Esophagus squamous epithelium (tissue), 5 donors: ENCODE results near the gene SKI. TPM values are rescaled to one million over a fixed set of nuclear protein-coding genes. Genes with fewer than 3 reads are reported as not detected.
A peak's percentile ranks its signal among the peaks of the same experiment; 100 is the strongest.
"Not testable (repeated sequence)": the region's sequence is repeated elsewhere in the genome, so short reads cannot be mapped to it uniquely, and the experiment has no call there.

ENCODE experiments used
- DNase-seq: peaks from one replicate; lab custom pipeline; 2025; lab: John Stamatoyannopoulos, UW
- H3K27ac ChIP-seq, 4 donors: fragments of 200-600 bp; sonication (generic); one replicate each; pipeline ENCODE4 v1.5.1; 2016 to 2019; ENCODE audit warnings: mild to moderate bottlenecking in 1 of 4
- H3K27me3 ChIP-seq, 4 donors: fragments of 200-600 bp; sonication (generic); 1 replicate in 3 of 4; 2 replicates in 1 of 4; pipeline versions ENCODE4 v1.5.1 to v1.6.0; 2017 to 2021; ENCODE audit warnings: antibody characterized with exemption in 1 of 4
- H3K36me3 ChIP-seq, 3 donors: fragments of 200-600 bp; sonication (generic); one replicate each; pipeline ENCODE4 v1.5.1; 2016 to 2019
- H3K4me1 ChIP-seq, 3 donors: fragments of 200-600 bp; sonication (generic); one replicate each; pipeline ENCODE4 v1.5.1; 2017 to 2019
- H3K4me3 ChIP-seq, 4 donors: fragments of 200-600 bp; sonication (generic); 1 replicate in 3 of 4; 2 replicates in 1 of 4; pipeline ENCODE4 v1.5.1; 2016 to 2019; ENCODE audit warnings: mild to moderate bottlenecking in 2 of 4, moderate library complexity in 1 of 4
- H3K9me3 ChIP-seq, 3 donors: fragments of 200-600 bp; sonication (generic); one replicate each; pipeline ENCODE4 v1.5.1; 2016 to 2019
- CTCF ChIP-seq, 6 experiments: fragments of 450-650 bp in 4 of 6; fragments of 200-600 bp in 2 of 6; sonication (generic) in 2 of 6; IDR thresholded peaks; one replicate each; pipeline ENCODE4 v1.5.1; 2016 to 2019; ENCODE audit warnings: antibody characterized with exemption in 6 of 6, mild to moderate bottlenecking in 4 of 6, moderate library complexity in 4 of 6
- POLR2A ChIP-seq, 4 donors: fragments of 450-650 bp; IDR thresholded peaks; one replicate each; pipeline ENCODE4 v1.6.1; 2017; ENCODE audit warnings: antibody characterized with exemption in 4 of 4, mild to moderate bottlenecking in 4 of 4, moderate library complexity in 3 of 4
- WGBS, 2 donors: methylation state at CpG; one replicate each; pipeline ENCODE4 v1.1.5; 2018; 5-methylcytosine and 5-hydroxymethylcytosine counted together
- intact Hi-C: fragments of 100-400 bp; cut with DNase I; formaldehyde crosslinking; loops from one replicate; pipeline ENCODE4 v1.15.0; 2022
- total RNA-seq, 4 donors: library from RNA; depleted of rRNA; stranded (reverse); fragments of >200 nt; gene quantifications; one replicate each; pipeline ENCODE4 v1.1.0, GENCODE V29; 2016
- donor health status: DM: yes; HTN: yes; CAD: no.

Gene SKI
- total RNA-seq, 4 donors from 2014 or later, result 18.2 to 38.8 (median 25.2) TPM

- Histone ChIP-seq H3K4me3 (no peak overlapping the region), H3K27ac (peak overlapping the region in 2 of 4 donors; percentile 48 to 64), H3K4me1 (peaks cover 59 to 99% (median 67%) of the 10 kb centered on the region in 3 donors), H3K9me3 (no peaks in the 10 kb centered on the region), H3K27me3 (no peaks in the 10 kb centered on the region), H3K36me3 (no peaks in the 10 kb centered on the region)
- no peak for DNase-seq
- TF ChIP-seq CTCF (IDR thresholded peaks at IDR 0.05), result no peak
- no peak for TF ChIP-seq POLR2A (IDR thresholded peaks at IDR 0.05)
- 57 to 75% methylated on average over 11 to 16 of the region's 23 CpGs for WGBS, 2 donors
- intact Hi-C loops, result no loop called here
These were observed 66.1 kb downstream of the SKI start for GRCh38 chr1:2294033-2294724.

- no peaks in the 10 kb centered on the region for H3K36me3 ChIP-seq
- no peak overlapping the region for H3K4me3 ChIP-seq
- H3K9me3 ChIP-seq, result no peaks in the 10 kb centered on the region
- no peak for DNase-seq
- H3K27ac ChIP-seq, result peak overlapping the region in 1 of 4 donors; percentile 48
- no peaks in the 10 kb centered on the region for H3K27me3 ChIP-seq
- 71% methylated on average over 1 of the region's 5 CpGs; no CpG with 5 or more reads in 1 of the 2 donors for WGBS, 2 donors
- intact Hi-C loops, result no loop called here
- peaks cover 59 to 99% (median 67%) of the 10 kb centered on the region in 3 donors for H3K4me1 ChIP-seq
- no peak for TF ChIP-seq CTCF (IDR thresholded peaks at IDR 0.05)
- TF ChIP-seq POLR2A (IDR thresholded peaks at IDR 0.05), result no peak
These were observed 66.6 kb downstream of the SKI start for GRCh38 chr1:2294725-2295078.

- DNase-seq, result no peak
- 85 to 89% methylated on average over 9 to 13 of the region's 13 CpGs for WGBS, 2 donors
- Histone ChIP-seq H3K27ac (no peak overlapping the region), H3K4me1 (peaks cover 59 to 99% (median 67%) of the 10 kb centered on the region in 3 donors), H3K36me3 (no peaks in the 10 kb centered on the region), H3K27me3 (no peaks in the 10 kb centered on the region), H3K4me3 (no peak overlapping the region), H3K9me3 (no peaks in the 10 kb centered on the region)
- no peak for TF ChIP-seq CTCF (IDR thresholded peaks at IDR 0.05)
- no peak for TF ChIP-seq POLR2A (IDR thresholded peaks at IDR 0.05)
- intact Hi-C loops, result no loop called here
These were observed 67.4 kb downstream of the SKI start for GRCh38 chr1:2295526-2295925.

- H3K9me3 ChIP-seq, DNase-seq, H3K27ac ChIP-seq, H3K36me3 ChIP-seq, H3K4me3 ChIP-seq, intact Hi-C loops, H3K27me3 ChIP-seq: not testable (repeated sequence)
- peaks cover 59 to 99% (median 68%) of the 10 kb centered on the region in 3 donors for H3K4me1 ChIP-seq
- WGBS, 2 donors, result 68 to 78% methylated on average over 9 of the region's 9 CpGs
These were observed 68.1 kb downstream of the SKI start for GRCh38 chr1:2296211-2296610.

GRCh38 chr1:2296614-2297013 is 68.5 kb downstream of the SKI start:
- H3K9me3 ChIP-seq, result no peaks in the 10 kb centered on the region
- H3K27me3 ChIP-seq, result no peaks in the 10 kb centered on the region
- WGBS, 2 donors, result 85 to 86% methylated on average over 13 to 17 of the region's 18 CpGs
- no peak for DNase-seq
- TF ChIP-seq CTCF (IDR thresholded peaks at IDR 0.05) (no peak), POLR2A (IDR thresholded peaks at IDR 0.05) (no peak)
- H3K27ac ChIP-seq, result no peak overlapping the region
- intact Hi-C loops, result no loop called here
- H3K4me1 ChIP-seq, result peaks cover 59 to 99% (median 68%) of the 10 kb centered on the region in 3 donors
- no peak overlapping the region for H3K4me3 ChIP-seq
- no peaks in the 10 kb centered on the region for H3K36me3 ChIP-seq
